Measurements from ENCODE around the gene DDX19B. TPM values are rescaled to one million over a fixed set of nuclear protein-coding genes. Genes with fewer than 3 reads are reported as not detected.
"Not testable (repeated sequence)": the region's sequence is repeated elsewhere in the genome, so short reads cannot be mapped to it uniquely, and the experiment has no call there.

Gene DDX19B
- total RNA-seq, 2 experiments from 2014 or later, result 36.2 to 38.1 TPM

GRCh38 chr16:70270176-70270575 is 28.8 kb upstream of the DDX19B start:
- ChIA-PET POLR2A (interaction anchor here (1.0 kb wide), 1 partner anchor 287 kb away, joined by 9 read pairs; no protein-coding TSS in a partner anchor), CTCF (interaction anchor here (0.5 kb wide), 1 partner anchor 23 kb away, joined by 3 read pairs; no protein-coding TSS in a partner anchor)

GRCh38 chr16:70271696-70272095 is 27.3 kb upstream of the DDX19B start:
- ChIA-PET POLR2A (no interaction called here), CTCF (no interaction called here)

GRCh38 chr16:70276392-70276791 is 22.6 kb upstream of the DDX19B start:
- ChIA-PET POLR2A (no interaction called here), CTCF (no interaction called here)

- POLR2A ChIA-PET, result interaction anchor here (0.6 to 2.5 kb wide), 4 partner anchors 14 to 1521 kb away, joined by 3 to 28 read pairs (median 3); partner anchors contain the start of genes AP1G1 and DDX19A
- CTCF ChIA-PET, result not testable (repeated sequence)
Measured at GRCh38 chr16:70287304-70287971, 11.5 kb upstream of the DDX19B start.

- POLR2A ChIA-PET, result interaction anchor here (0.5 to 2.5 kb wide), 12 partner anchors 10 to 1304 kb away, joined by 3 to 37 read pairs (median 4); partner anchors contain the start of genes COG4, DDX19A, DDX19B and EXOSC6
- CTCF ChIA-PET, result interaction anchor here (0.5 to 1.1 kb wide), 7 partner anchors 9 to 40 kb away, joined by 3 to 6 read pairs (median 3); partner anchors contain the start of gene EXOSC6
Measured at GRCh38 chr16:70289229-70290094, 9.5 kb upstream of the DDX19B start, which contains the start of gene AARS1. Gene AARS1, minus strand, starts transcription at chr16:70289506. Its CDS starts 6,743 bp downstream, at chr16:70282763.

GRCh38 chr16:70290949-70291519 is 8.0 kb upstream of the DDX19B start:
- ChIA-PET CTCF (interaction anchor here (0.8 to 1.5 kb wide), 2 partner anchors 9 to 16 kb away, joined by 3 read pairs; no protein-coding TSS in a partner anchor), POLR2A (interaction anchor here (1.0 to 1.2 kb wide), 2 partner anchors 39 to 55 kb away, joined by 3 to 4 read pairs; partner anchors contain the start of genes DDX19A and EXOSC6)

GRCh38 chr16:70292148-70292547 is 6.8 kb upstream of the DDX19B start:
- CTCF ChIA-PET, POLR2A ChIA-PET: not testable (repeated sequence)

GRCh38 chr16:70294385-70295025 is 4.5 kb upstream of the DDX19B start:
- ChIA-PET CTCF (interaction anchor here (0.7 to 2.0 kb wide), 2 partner anchors 52 to 138 kb away, joined by 7 to 8 read pairs; partner anchors contain the start of gene DDX19A), POLR2A (no interaction called here)

GRCh38 chr16:70295634-70296033 is 3.4 kb upstream of the DDX19B start:
- ChIA-PET CTCF (interaction anchor here (1.2 to 2.0 kb wide), 2 partner anchors 14 to 51 kb away, joined by 3 to 7 read pairs; partner anchors contain the start of gene DDX19A), POLR2A (interaction anchor here (0.7 to 0.8 kb wide), 2 partner anchors 114 to 239 kb away, joined by 5 to 7 read pairs; no protein-coding TSS in a partner anchor)

GRCh38 chr16:70301121-70301520 is 2.1 kb downstream of the DDX19B start:
- POLR2A ChIA-PET, result no interaction called here
- CTCF ChIA-PET, result no interaction called here

- POLR2A ChIA-PET, result interaction anchor here (0.6 kb wide), 1 partner anchor 189 kb away, joined by 7 read pairs; no protein-coding TSS in a partner anchor
- CTCF ChIA-PET, result no interaction called here
Measured at GRCh38 chr16:70302745-70303144, 3.8 kb downstream of the DDX19B start.

- ChIA-PET CTCF (interaction anchor here (0.6 kb wide), 1 partner anchor 1565 kb away, joined by 3 read pairs; no protein-coding TSS in a partner anchor), POLR2A (no interaction called here)
Measured at GRCh38 chr16:70304892-70305448, 6.0 kb downstream of the DDX19B start.

- ChIA-PET POLR2A (no interaction called here), CTCF (interaction anchor here (0.8 to 1.2 kb wide), 3 partner anchors 9 to 23 kb away, joined by 3 read pairs; no protein-coding TSS in a partner anchor)
Measured at GRCh38 chr16:70306880-70307279, 7.9 kb downstream of the DDX19B start.

GRCh38 chr16:70307726-70308125 is 8.7 kb downstream of the DDX19B start:
- POLR2A ChIA-PET, result not testable (repeated sequence)
- CTCF ChIA-PET, result interaction anchor here (1.1 to 1.3 kb wide), 3 partner anchors 10 to 45 kb away, joined by 3 read pairs; no protein-coding TSS in a partner anchor

- ChIA-PET POLR2A (no interaction called here), CTCF (no interaction called here)
Measured at GRCh38 chr16:70320121-70320520, 21.1 kb downstream of the DDX19B start.

GRCh38 chr16:70324998-70325747 is 26.2 kb downstream of the DDX19B start:
- POLR2A ChIA-PET, result no interaction called here
- CTCF ChIA-PET, result no interaction called here

GRCh38 chr16:70331091-70331490 is 32.1 kb downstream of the DDX19B start:
- CTCF ChIA-PET, result interaction anchor here (0.6 kb wide), 2 partner anchors 62 to 342 kb away, joined by 3 read pairs; no protein-coding TSS in a partner anchor
- POLR2A ChIA-PET, result interaction anchor here (1.7 kb wide), 1 partner anchor 16 kb away, joined by 4 read pairs; the partner anchor contains the start of gene DDX19A
